H9 (cell line): ENCODE results near the gene DMXL1. TPM values are rescaled to one million over a fixed set of nuclear protein-coding genes. Genes with fewer than 3 reads are reported as not detected.
A peak's percentile ranks its signal among the peaks of the same experiment; 100 is the strongest.

Source experiments
- DNase-seq: peaks from one replicate; pipeline ENCODE4 v3.0.0-alpha.2; 2017
- H2AFZ ChIP-seq: one replicate; pipeline ENCODE4 v1.6.1; 2013; ENCODE audit warnings: mild to moderate bottlenecking, low read length, control low read depth, moderate library complexity
- H2AK5ac ChIP-seq: 2 replicates; pipeline ENCODE4 v1.6.1; 2013; ENCODE audit warnings: low read length, control low read depth, mixed read lengths; ENCODE audit not compliant: insufficient read length
- H2BK120ac ChIP-seq: one replicate; pipeline ENCODE4 v1.6.1; 2013; ENCODE audit warnings: low read depth, mild to moderate bottlenecking, low read length, control low read depth, inconsistent platforms; ENCODE audit not compliant: poor library complexity, severe bottlenecking
- H2BK12ac ChIP-seq: 2 replicates; pipeline ENCODE4 v1.6.1; 2013; ENCODE audit warnings: low read length, control low read depth, mixed read lengths, low read depth; ENCODE audit not compliant: insufficient read length
- H2BK15ac ChIP-seq: 2 replicates; pipeline ENCODE4 v1.6.1; 2013; ENCODE audit warnings: low read depth, low read length, control low read depth
- H2BK20ac ChIP-seq: one replicate; pipeline ENCODE4 v1.6.1; 2013; ENCODE audit warnings: low read depth, mild to moderate bottlenecking, low read length, control low read depth, inconsistent platforms; ENCODE audit not compliant: poor library complexity, severe bottlenecking
- H2BK5ac ChIP-seq: 2 replicates; pipeline ENCODE4 v1.6.1; 2013; ENCODE audit warnings: low read length, control low read depth, mixed read lengths; ENCODE audit not compliant: insufficient read length
- H3K14ac ChIP-seq: 2 replicates; pipeline ENCODE4 v1.6.1; 2013; ENCODE audit warnings: low read length, control low read depth; ENCODE audit not compliant: insufficient read depth
- H3K18ac ChIP-seq: 2 replicates; pipeline ENCODE4 v1.6.1; 2013; ENCODE audit warnings: low read depth, mild to moderate bottlenecking, mixed read lengths, low read length, control low read depth; ENCODE audit not compliant: insufficient read length
- H3K23ac ChIP-seq: 2 replicates; pipeline ENCODE4 v1.6.1; 2013; ENCODE audit warnings: low read length, control low read depth, mixed read lengths, low read depth; ENCODE audit not compliant: insufficient read length
- H3K23me2 ChIP-seq: 2 replicates; pipeline ENCODE4 v1.6.1; 2013; ENCODE audit warnings: low read depth, mild to moderate bottlenecking, mixed read lengths, low read length, control low read depth; ENCODE audit not compliant: insufficient read length, poor library complexity, severe bottlenecking
- H3K27ac ChIP-seq: 2 replicates; pipeline ENCODE4 v1.5.1; 2013; ENCODE audit warnings: low read length, control low read depth, mixed read lengths, low read depth; ENCODE audit not compliant: insufficient read length
- H3K27me3 ChIP-seq: 2 replicates; pipeline ENCODE4 v1.6.1; 2013; ENCODE audit warnings: low read length, control low read depth, inconsistent platforms; ENCODE audit not compliant: insufficient read depth
- H3K4ac ChIP-seq: 2 replicates; pipeline ENCODE4 v1.6.1; 2013; ENCODE audit warnings: low read depth, mild to moderate bottlenecking, control low read depth, inconsistent platforms, low read length, moderate library complexity
- H3K4me1 ChIP-seq: 2 replicates; pipeline ENCODE4 v1.6.1; 2013; ENCODE audit warnings: low read length, control low read depth, inconsistent platforms; ENCODE audit not compliant: insufficient read depth
- H3K4me2 ChIP-seq: 2 replicates; pipeline ENCODE4 v1.6.1; 2013; ENCODE audit warnings: low read length, control low read depth, mixed read lengths; ENCODE audit not compliant: insufficient read length, insufficient read depth
- H3K56ac ChIP-seq: 2 replicates; pipeline ENCODE4 v1.6.1; 2013; ENCODE audit warnings: low read depth, mild to moderate bottlenecking, mixed read lengths, low read length, control low read depth; ENCODE audit not compliant: insufficient read length
- H3K79me1 ChIP-seq: 2 replicates; pipeline ENCODE4 v1.6.1; 2013; ENCODE audit warnings: low read depth, mild to moderate bottlenecking, moderate library complexity, low read length, control low read depth, inconsistent platforms; ENCODE audit not compliant: insufficient read depth, poor library complexity, severe bottlenecking
- H3K79me2 ChIP-seq: 2 replicates; pipeline ENCODE4 v1.6.1; 2013; ENCODE audit warnings: low read length, control low read depth, inconsistent platforms; ENCODE audit not compliant: insufficient read depth
- H3K9ac ChIP-seq: 2 replicates; pipeline ENCODE4 v1.6.1; 2013; ENCODE audit warnings: low read length, control low read depth, mixed read lengths; ENCODE audit not compliant: insufficient read length; ENCODE audit errors: extremely low read depth
- H3K9me3 ChIP-seq: one replicate; pipeline ENCODE4 v1.6.1; 2013; ENCODE audit warnings: low read depth, low read length, inconsistent platforms; ENCODE audit not compliant: control insufficient read depth
- H3T11ph ChIP-seq: one replicate; pipeline ENCODE4 v1.6.1; 2013; ENCODE audit warnings: mild to moderate bottlenecking, low read length, control low read depth, inconsistent platforms
- H4K20me1 ChIP-seq: one replicate; pipeline ENCODE4 v1.6.1; 2013; ENCODE audit not compliant: control insufficient read depth, insufficient read length, insufficient read depth
- H4K5ac ChIP-seq: 2 replicates; pipeline ENCODE4 v1.6.1; 2013; ENCODE audit warnings: low read depth, mild to moderate bottlenecking, mixed read lengths, low read length, control low read depth; ENCODE audit not compliant: insufficient read length
- H4K8ac ChIP-seq: replicated peaks from 2 replicates; pipeline ENCODE4 v1.6.1; 2013; ENCODE audit warnings: low read length, control low read depth, mixed read lengths, low read depth; ENCODE audit not compliant: insufficient read length
- H4K91ac ChIP-seq: 2 replicates; pipeline ENCODE4 v1.6.1; 2013; ENCODE audit warnings: low read depth, mild to moderate bottlenecking, moderate library complexity, mixed read lengths, low read length, control low read depth; ENCODE audit not compliant: insufficient read length
- H3K27ac Mint-ChIP-seq, 3 experiments: 2 replicates in 2 of 3; 3 replicates in 1 of 3; pipeline ENCODE4 v1.8.0; 2020 to 2021; ENCODE audit warnings: mixed read lengths in 3 of 3, mild to moderate bottlenecking in 1 of 3, moderate library complexity in 1 of 3
- H3K27me3 Mint-ChIP-seq: 2 replicates; pipeline ENCODE4 v1.8.0; 2021; ENCODE audit warnings: low read depth, mild to moderate bottlenecking, moderate library complexity, mixed read lengths
- H3K36me3 Mint-ChIP-seq, 3 experiments: 2 replicates in 2 of 3; 3 replicates in 1 of 3; pipeline ENCODE4 v1.8.0; 2020 to 2021; ENCODE audit warnings: low read depth in 3 of 3, mixed read lengths in 3 of 3; ENCODE audit not compliant: insufficient read depth in 1 of 3
- H3K4me1 Mint-ChIP-seq, 2 experiments: 2 replicates each; pipeline ENCODE4 v1.8.0; 2020; ENCODE audit warnings: mixed read lengths in 2 of 2
- H3K4me3 Mint-ChIP-seq, 2 experiments: 2 replicates in 1 of 2; 3 replicates in 1 of 2; pipeline ENCODE4 v1.8.0; 2020 to 2021; ENCODE audit warnings: mild to moderate bottlenecking in 2 of 2, mixed read lengths in 2 of 2, moderate library complexity in 1 of 2
- H3K9me3 Mint-ChIP-seq, 2 experiments: 2 replicates in 1 of 2; 3 replicates in 1 of 2; pipeline ENCODE4 v1.8.0; 2020; ENCODE audit warnings: mild to moderate bottlenecking in 2 of 2, mixed read lengths in 2 of 2, moderate library complexity in 1 of 2
- CTCF ChIP-seq: fragments of 200-600 bp; sonication (generic); conservative IDR thresholded peaks from 3 replicates; pipeline ENCODE4 v1.8.0; 2021; ENCODE audit warnings: antibody characterized with exemption, mild to moderate bottlenecking
- WGBS: extraction: QIAGEN DNeasy Blood & Tissue Kit; methylation state at CpG from one replicate; pipeline ENCODE4 v1.1.7; 2013; ENCODE audit warnings: missing lambda C conversion rate, low lambda C conversion rate, mixed read lengths; ENCODE audit not compliant: insufficient read length; ENCODE audit errors: extremely low coverage; 5-methylcytosine and 5-hydroxymethylcytosine counted together
- total RNA-seq: library from RNA; stranded (reverse); gene quantifications from 2 replicates; pipeline ENCODE4 v1.2.1, GENCODE V29; 2021

The DMXL1 gene
- total RNA-seq, 1 experiment from 2014 or later: 63.5 TPM

- H2BK5ac ChIP-seq: no peak overlapping the region
- H3K79me2 ChIP-seq: no peaks in the 10 kb centered on the region
- no peak overlapping the region for H3K14ac ChIP-seq
- no peak overlapping the region for H2BK20ac ChIP-seq
- H4K91ac ChIP-seq: no peak overlapping the region
- no peaks in the 10 kb centered on the region for H3K4me1 ChIP-seq
- Mint-ChIP-seq H3K4me3 (no peak overlapping the region), H3K27ac (peak overlapping the region in 2 of 3 experiments; percentile 4 to 39; a peak in 3 of 7 replicates), H3K4me1 (peaks cover 0 to 3% of the 10 kb centered on the region in 2 experiments; a peak in 2 of 4 replicates), H3K9me3 (no peaks in the 10 kb centered on the region), H3K27me3 (no peaks in the 10 kb centered on the region), H3K36me3 (peaks cover 0 to 15% (median 4%) of the 10 kb centered on the region in 3 experiments)
- H3K79me1 ChIP-seq: no peaks in the 10 kb centered on the region
- TF ChIP-seq CTCF: no peak
- no peak overlapping the region for H3K27ac ChIP-seq
- no peak overlapping the region for H4K8ac ChIP-seq
- H3K27me3 ChIP-seq: no peaks in the 10 kb centered on the region
- no peak overlapping the region for H2AK5ac ChIP-seq
- H4K5ac ChIP-seq: no peak overlapping the region
- no peak overlapping the region for H3K56ac ChIP-seq
- no peak overlapping the region for H3K4ac ChIP-seq
- H3K4me2 ChIP-seq: no peak overlapping the region
- no peak for DNase-seq
- H2BK12ac ChIP-seq: no peak overlapping the region
- H3K9ac ChIP-seq: no peak overlapping the region
- H3K18ac ChIP-seq: no peak overlapping the region
- H4K20me1 ChIP-seq: no peaks in the 10 kb centered on the region
- no peak overlapping the region for H2BK15ac ChIP-seq
- no peak overlapping the region for H3T11ph ChIP-seq
- no peak overlapping the region for H2BK120ac ChIP-seq
- WGBS: no CpG with 5 or more reads among the region's 2 CpGs
- no peaks in the 10 kb centered on the region for H3K23me2 ChIP-seq
- H2AFZ ChIP-seq: no peak overlapping the region
- no peaks in the 10 kb centered on the region for H3K9me3 ChIP-seq
- no peak overlapping the region for H3K23ac ChIP-seq
Observed at GRCh38 chr5:119174578-119175163, 103.8 kb downstream of the DMXL1 start.
